Hepatocyte (in vitro differentiated cells): ENCODE data around the gene ADAM12.

Source experiments
- EZH2 ChIP-seq: fragments of 200-600 bp; sonication (generic); IDR thresholded peaks from 2 replicates; pipeline ENCODE4 v1.6.1; 2016; ENCODE audit warnings: antibody characterized with exemption, mild to moderate bottlenecking, borderline replicate concordance
- EZH2phosphoT487 ChIP-seq: fragments of 200-600 bp; sonication (generic); IDR thresholded peaks from one replicate; pipeline ENCODE4 v1.6.1; 2018; ENCODE audit warnings: antibody characterized with exemption, mild to moderate bottlenecking, low read depth, moderate library complexity; ENCODE audit not compliant: unreplicated experiment, severe bottlenecking
- TF ChIP-seq, protein P1 (sequence below): fragments of 200-600 bp; sonication (generic); IDR thresholded peaks from 2 replicates; pipeline ENCODE4 v1.5.1; 2016; ENCODE audit warnings: antibody characterized with exemption, mild to moderate bottlenecking; ENCODE audit not compliant: poor library complexity

DNA sequence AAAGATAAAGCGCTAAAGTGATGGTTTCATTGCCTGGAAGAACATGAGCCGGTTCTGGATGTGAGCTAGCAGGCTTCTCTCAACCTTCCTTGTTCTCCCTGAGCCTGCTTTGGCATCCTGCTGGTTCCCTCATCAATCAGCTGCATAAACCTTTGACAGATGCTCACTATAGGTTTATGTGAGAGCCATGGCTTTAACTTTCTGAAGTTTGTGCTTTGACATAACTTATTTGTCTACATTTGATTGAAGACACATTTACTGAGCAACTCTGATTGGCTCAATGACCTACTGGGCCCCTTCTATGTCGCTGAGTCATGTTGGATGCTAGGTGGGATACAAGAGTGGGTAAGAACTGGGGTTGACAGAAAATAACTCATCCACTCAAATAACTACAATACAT lies 192.0 kb downstream of the ADAM12 start:
- TF ChIP-seq, protein P1, sequence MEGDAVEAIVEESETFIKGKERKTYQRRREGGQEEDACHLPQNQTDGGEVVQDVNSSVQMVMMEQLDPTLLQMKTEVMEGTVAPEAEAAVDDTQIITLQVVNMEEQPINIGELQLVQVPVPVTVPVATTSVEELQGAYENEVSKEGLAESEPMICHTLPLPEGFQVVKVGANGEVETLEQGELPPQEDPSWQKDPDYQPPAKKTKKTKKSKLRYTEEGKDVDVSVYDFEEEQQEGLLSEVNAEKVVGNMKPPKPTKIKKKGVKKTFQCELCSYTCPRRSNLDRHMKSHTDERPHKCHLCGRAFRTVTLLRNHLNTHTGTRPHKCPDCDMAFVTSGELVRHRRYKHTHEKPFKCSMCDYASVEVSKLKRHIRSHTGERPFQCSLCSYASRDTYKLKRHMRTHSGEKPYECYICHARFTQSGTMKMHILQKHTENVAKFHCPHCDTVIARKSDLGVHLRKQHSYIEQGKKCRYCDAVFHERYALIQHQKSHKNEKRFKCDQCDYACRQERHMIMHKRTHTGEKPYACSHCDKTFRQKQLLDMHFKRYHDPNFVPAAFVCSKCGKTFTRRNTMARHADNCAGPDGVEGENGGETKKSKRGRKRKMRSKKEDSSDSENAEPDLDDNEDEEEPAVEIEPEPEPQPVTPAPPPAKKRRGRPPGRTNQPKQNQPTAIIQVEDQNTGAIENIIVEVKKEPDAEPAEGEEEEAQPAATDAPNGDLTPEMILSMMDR, result no peak
- no peak for TF ChIP-seq EZH2phosphoT487
- no peak for TF ChIP-seq EZH2
